GF-D8 (cell line): Measurements from ENCODE around the gene UGT8.
"Not testable (repeated sequence)": the region's sequence is repeated elsewhere in the genome, so short reads cannot be mapped to it uniquely, and the experiment has no call there.

Experiments
- DNase-seq: peaks from one replicate; lab custom pipeline; 2025; lab: John Stamatoyannopoulos, UW

Gene UGT8

GRCh38 chr4:114606245-114606644 is 7.6 kb downstream of the UGT8 start:
- DNase-seq, result no peak

DNA sequence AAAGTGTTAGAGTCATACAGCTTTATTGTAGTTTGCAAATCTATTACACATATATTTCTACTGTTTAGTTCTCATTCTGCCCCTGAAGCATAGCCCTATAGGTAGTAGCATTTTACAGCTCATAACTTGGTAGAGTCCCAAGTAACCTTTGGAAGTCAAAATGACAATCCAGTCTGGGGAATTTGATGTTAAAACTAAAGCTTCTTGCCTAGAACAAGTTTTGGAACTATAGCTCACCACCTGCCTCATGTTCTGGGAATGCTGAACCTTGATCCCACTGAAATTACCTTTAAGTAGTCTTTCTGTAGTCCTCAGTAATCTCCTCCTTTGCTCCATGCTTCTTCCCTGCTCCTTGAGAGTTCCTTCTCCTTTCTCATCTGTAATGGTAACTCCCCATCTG is 8.4 kb downstream of the UGT8 start:
- DNase-seq, result no peak

- DNase-seq, result no peak
Measured at GRCh38 chr4:114613560-114613959, 15.0 kb downstream of the UGT8 start.

GRCh38 chr4:114615435-114615834 is 16.8 kb downstream of the UGT8 start:
- DNase-seq, result no peak

- not testable (repeated sequence) for DNase-seq
Measured at GRCh38 chr4:114616036-114616435, 17.4 kb downstream of the UGT8 start.

- DNase-seq, result no peak
Measured at GRCh38 chr4:114626196-114626595, 27.6 kb downstream of the UGT8 start.

- no peak for DNase-seq
Measured at GRCh38 chr4:114636192-114636935, 37.8 kb downstream of the UGT8 start.

DNA sequence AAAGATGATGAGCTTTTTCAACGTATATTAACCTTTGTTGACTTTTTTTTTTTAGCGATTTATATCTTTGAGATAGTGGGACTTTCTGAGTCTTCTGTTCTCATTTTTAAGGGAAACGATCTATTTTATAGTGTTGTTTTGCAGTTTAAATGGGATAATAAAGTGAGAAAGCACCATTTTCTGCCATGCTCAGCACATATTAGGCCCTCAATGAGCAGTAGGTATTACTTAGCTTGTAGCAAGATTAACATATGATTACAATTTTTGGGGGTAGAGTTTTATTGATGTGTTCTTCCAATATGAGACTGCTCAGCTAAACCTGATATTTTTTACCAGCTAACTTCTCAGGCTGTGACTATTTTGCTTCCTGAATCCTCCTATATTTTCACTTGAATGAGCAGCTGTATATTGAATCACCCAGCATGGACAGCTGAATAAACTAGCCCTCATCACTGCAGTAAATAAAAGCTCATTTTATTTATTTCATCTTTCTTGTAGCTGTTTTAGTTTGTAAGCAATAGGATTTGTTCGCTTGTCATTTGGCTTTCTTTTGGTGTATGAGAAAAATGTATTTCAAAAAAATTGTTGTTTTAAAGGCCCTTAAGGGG is 43.7 kb downstream of the UGT8 start:
- no peak for DNase-seq

- DNase-seq, result no peak
Measured at GRCh38 chr4:114649908-114650307, 51.3 kb downstream of the UGT8 start.

- DNase-seq, result no peak
Measured at GRCh38 chr4:114653675-114654074, 55.1 kb downstream of the UGT8 start.

DNA sequence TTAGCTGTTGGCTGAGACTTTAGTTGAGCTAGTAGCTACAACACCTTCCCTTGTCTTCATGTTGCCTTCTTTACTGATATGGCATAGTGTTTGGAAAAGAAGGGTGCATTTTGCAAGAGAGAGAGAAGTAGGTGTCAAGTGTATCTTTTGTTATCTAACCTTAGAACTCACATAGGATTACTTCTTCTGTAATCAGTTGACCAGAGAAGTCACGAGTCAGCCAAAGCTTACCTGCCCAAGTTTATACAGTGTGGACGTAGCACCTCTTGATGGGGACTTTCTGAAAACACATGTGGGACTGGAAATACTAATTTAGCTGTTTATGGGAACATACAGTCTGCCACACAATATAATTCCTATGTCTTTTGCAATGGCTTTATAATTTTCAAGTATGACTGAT is 56.0 kb downstream of the UGT8 start:
- DNase-seq, result no peak

GRCh38 chr4:114658179-114658578 is 59.6 kb downstream of the UGT8 start:
- no peak for DNase-seq

- no peak for DNase-seq
Measured at GRCh38 chr4:114658776-114659175, 60.2 kb downstream of the UGT8 start.

- DNase-seq, result peak; percentile 8
Measured at GRCh38 chr4:114659386-114660008, 60.9 kb downstream of the UGT8 start.

DNA sequence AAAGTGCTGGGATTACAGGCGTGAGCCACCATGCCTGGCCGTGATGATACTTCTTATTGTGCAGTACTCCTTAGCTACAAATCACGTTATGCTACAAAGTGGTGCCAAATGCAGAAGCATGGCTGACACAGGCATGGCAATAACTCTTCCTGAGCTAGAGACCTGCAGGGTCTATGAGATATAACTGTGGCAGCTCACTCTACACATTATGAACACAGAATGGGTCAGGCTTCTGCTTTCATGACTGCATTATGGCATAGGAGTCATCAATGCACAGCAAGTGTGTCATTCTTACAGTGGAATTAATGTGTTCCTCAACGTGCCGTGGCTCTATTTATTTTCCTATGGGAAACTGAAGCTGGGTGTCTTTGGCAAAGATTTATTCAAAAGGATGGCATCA is 64.5 kb downstream of the UGT8 start:
- no peak for DNase-seq

GRCh38 chr4:114668577-114668976 is 70.0 kb downstream of the UGT8 start:
- DNase-seq, result no peak

DNA sequence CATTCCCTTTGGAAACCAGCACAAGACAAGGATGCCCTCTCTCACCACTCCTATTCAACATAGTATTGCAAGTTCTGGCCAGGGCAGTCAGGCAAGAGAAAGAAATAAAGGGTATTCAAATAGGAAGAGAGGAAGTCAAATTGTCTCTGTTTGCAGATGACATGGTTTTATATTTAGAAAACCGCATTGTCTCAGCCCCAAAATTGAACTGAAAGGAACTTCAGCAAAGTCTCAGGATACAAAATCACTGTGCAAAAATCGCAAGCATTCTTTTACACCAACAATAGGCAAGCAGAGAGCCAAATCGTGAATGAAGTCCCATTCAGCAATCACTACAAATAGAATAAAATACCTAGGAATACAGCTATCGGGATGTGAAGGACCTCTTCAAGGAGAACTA is 72.1 kb downstream of the UGT8 start:
- DNase-seq, result not testable (repeated sequence)

GRCh38 chr4:114673306-114673705 is 74.7 kb downstream of the UGT8 start:
- no peak for DNase-seq

DNA sequence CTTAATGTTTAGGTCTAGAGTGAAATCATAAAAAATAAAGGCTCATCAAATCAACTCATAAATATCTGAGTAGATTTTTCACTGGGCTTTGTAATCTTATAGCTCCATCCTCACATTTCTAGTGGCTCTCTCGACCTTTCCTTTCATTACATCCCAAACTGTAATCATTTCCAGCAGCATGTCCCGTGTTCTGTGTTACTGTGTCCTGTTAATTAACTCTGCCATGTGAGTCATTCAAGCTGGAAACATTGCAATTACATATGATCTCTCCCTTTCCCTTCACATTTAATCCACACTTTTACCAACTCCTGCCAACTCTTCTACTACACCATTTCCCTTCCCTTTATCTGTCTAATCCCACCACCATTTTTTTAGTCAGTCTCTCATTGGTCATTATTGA is 75.5 kb downstream of the UGT8 start:
- no peak for DNase-seq

GRCh38 chr4:114677346-114677979 is 78.9 kb downstream of the UGT8 start:
- no peak for DNase-seq

- no peak for DNase-seq
Measured at GRCh38 chr4:114684462-114684861, 85.9 kb downstream of the UGT8 start.

GRCh38 chr4:114688059-114688458 is 89.5 kb downstream of the UGT8 start:
- DNase-seq, result no peak

- DNase-seq, result no peak
Measured at GRCh38 chr4:114690571-114690970, 92.0 kb downstream of the UGT8 start.
